Measurements from ENCODE around the gene STAP2.
A peak's percentile ranks its signal among the peaks of the same experiment; 100 is the strongest.
"Not testable (repeated sequence)": the region's sequence is repeated elsewhere in the genome, so short reads cannot be mapped to it uniquely, and the experiment has no call there.

Gene STAP2

DNA sequence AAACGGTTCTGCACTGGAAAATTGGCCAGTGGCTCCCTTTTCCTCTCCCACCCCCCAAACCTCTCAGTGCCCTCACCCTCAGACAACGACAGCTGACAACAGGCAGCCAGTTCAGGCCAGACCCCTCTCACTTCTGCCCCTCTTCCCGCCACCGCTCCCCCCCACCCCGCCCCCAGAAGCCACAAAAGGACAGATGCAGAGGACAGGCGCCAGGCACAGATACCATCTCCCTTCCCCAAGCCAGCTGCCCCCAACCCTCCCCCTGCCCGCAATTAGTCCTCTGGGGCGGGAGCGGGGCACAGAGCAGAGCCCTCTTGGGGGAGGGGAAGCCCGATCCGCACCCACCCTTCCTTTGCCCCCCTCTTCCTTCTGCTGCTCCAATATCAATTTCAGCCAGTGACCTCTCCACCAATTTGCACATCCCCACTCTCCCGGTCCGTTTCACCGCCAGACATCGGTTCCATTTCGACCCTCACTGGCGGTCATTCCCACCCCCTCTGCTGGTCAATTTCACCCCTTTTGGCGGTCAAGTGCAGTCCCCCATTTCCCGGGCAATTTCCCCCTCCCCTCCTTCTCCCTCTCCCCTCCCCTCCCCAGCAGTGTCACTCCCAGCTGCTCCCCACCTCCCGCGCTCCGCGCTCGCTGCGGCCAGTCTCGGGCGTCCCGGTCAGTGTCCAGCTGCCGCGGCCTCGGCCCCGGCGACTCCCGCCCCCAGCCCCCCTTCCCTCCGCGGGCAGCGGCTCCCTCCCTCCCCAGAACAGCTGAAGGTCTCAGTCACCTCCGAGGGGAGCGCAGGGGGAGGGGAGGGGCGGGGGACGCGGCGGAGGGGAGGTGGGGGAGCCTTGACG, 60.0 kb downstream of the STAP2 start, which contains the start of gene SHD:
Gene SHD, plus strand, starts transcription at position 848 of the 848 bp plus-strand sequence. CDS start 798 bp downstream, outside the sequence.
- no peaks in the 10 kb centered on the region for H3K9me3 ChIP-seq (ENCODE audit: insufficient read depth, low read depth, low read length)
- H3K4me1 ChIP-seq (ENCODE audit: control insufficient read depth in 1 of 2, insufficient read depth in 2 of 2, low read length in 2 of 2), result peaks cover 11 to 13% of the 10 kb centered on the region in 2 experiments
- peak within 1 kb of the TSS; percentile 81 for H3K27ac ChIP-seq (ENCODE audit: low read depth, low read length)
- peak within 1 kb of the TSS; percentile 44 for H2AK5ac ChIP-seq (ENCODE audit: low read length)
- peak within 1 kb of the TSS; percentile 63 for H3K4me3 ChIP-seq (ENCODE audit: low read depth, low read length)
- peak within 1 kb of the TSS; percentile 63 for H2BK120ac ChIP-seq (ENCODE audit: insufficient read depth, low read length, poor library complexity)
- H3K4me2 ChIP-seq (ENCODE audit: low read length), result peak within 1 kb of the TSS; percentile 97
- peak within 1 kb of the TSS; percentile 22 for H3K18ac ChIP-seq (ENCODE audit: low read length)
- peak within 1 kb of the TSS; percentile 64 for H2BK5ac ChIP-seq (ENCODE audit: low read depth, low read length, poor library complexity)
- peak within 1 kb of the TSS; percentile 15 for H2BK12ac ChIP-seq (ENCODE audit: low read length)
- H3K27me3 ChIP-seq (ENCODE audit: insufficient read depth, low read length), result peaks cover 8% of the 10 kb centered on the region
- H3K36me3 ChIP-seq (ENCODE audit: control insufficient read depth in 1 of 2, insufficient read depth in 2 of 2, low read length in 2 of 2), result no peaks in the 10 kb centered on the region
- peak within 1 kb of the TSS; percentile 84 for H4K8ac ChIP-seq (ENCODE audit: low read depth, low read length)
- H3K79me2 ChIP-seq (ENCODE audit: control insufficient read depth, insufficient read depth, low read length, poor library complexity), result peaks cover 2% of the 10 kb centered on the region
- H4K12ac ChIP-seq (ENCODE audit: low read depth, low read length), result no peak within 1 kb of the TSS
- H3K14ac ChIP-seq (ENCODE audit: low read length), result peak within 1 kb of the TSS; percentile 82
- H2AFZ ChIP-seq (ENCODE audit: insufficient read depth, low read length, poor library complexity), result peak within 1 kb of the TSS; percentile 48
- no peak within 1 kb of the TSS for H3K9ac ChIP-seq (ENCODE audit: low read length)
- H4K91ac ChIP-seq (ENCODE audit: low read depth, low read length), result peak within 1 kb of the TSS; percentile 90
- H3K23ac ChIP-seq (ENCODE audit: low read length), result no peak within 1 kb of the TSS
- peaks cover 10% of the 10 kb centered on the region for H3K79me1 ChIP-seq (ENCODE audit: low read length)
- no peak for DNase-seq
- no CpG with 5 or more reads among the region's 44 CpGs for WGBS (ENCODE audit: extremely low coverage, insufficient coverage, insufficient read length)
- H3K4ac ChIP-seq (ENCODE audit: low read depth, low read length), result peak within 1 kb of the TSS; percentile 78

DNA sequence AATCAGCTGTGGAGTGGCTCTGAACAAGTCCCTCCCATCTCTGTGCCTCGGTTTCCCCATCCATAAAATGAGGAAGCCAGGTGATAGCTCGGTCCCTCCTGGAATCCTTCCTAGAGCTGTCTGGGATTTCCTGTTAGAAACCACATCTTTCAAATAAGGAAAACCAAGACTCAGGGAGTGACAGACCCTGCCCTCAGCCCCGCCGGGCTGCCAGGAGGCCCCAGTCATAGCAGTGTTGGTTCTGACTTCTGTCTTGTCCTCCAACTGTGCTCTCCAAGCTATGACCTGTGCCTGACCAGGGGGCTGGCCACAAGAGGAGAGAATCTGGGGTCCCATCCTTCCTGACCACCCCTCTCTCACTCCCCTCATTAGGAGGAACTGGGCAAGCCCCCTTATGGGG, 60.6 kb downstream of the STAP2 start:
- H3K79me2 ChIP-seq (ENCODE audit: control insufficient read depth, insufficient read depth, low read length, poor library complexity), result peaks cover 2% of the 10 kb centered on the region
- H3K18ac ChIP-seq (ENCODE audit: low read length), result no peak overlapping the region
- H3K4ac ChIP-seq (ENCODE audit: low read depth, low read length), result no peak overlapping the region
- H3K4me2 ChIP-seq (ENCODE audit: low read length), result peak overlapping the region; percentile 58
- no peak overlapping the region for H3K4me3 ChIP-seq (ENCODE audit: low read depth, low read length)
- peaks cover 11 to 13% of the 10 kb centered on the region in 2 experiments for H3K4me1 ChIP-seq (ENCODE audit: control insufficient read depth in 1 of 2, insufficient read depth in 2 of 2, low read length in 2 of 2)
- no peak overlapping the region for H2BK12ac ChIP-seq (ENCODE audit: low read length)
- H2AFZ ChIP-seq (ENCODE audit: insufficient read depth, low read length, poor library complexity), result no peak overlapping the region
- peak overlapping the region; percentile 64 for H2BK5ac ChIP-seq (ENCODE audit: low read depth, low read length, poor library complexity)
- peak overlapping the region; percentile 53 for H3K14ac ChIP-seq (ENCODE audit: low read length)
- no peaks in the 10 kb centered on the region for H3K9me3 ChIP-seq (ENCODE audit: insufficient read depth, low read depth, low read length)
- H3K27ac ChIP-seq (ENCODE audit: low read depth, low read length), result peak overlapping the region; percentile 81
- no peak overlapping the region for H4K12ac ChIP-seq (ENCODE audit: low read depth, low read length)
- peak overlapping the region; percentile 39 for H2AK5ac ChIP-seq (ENCODE audit: low read length)
- no CpG with 5 or more reads among the region's 4 CpGs for WGBS (ENCODE audit: extremely low coverage, insufficient coverage, insufficient read length)
- H3K23ac ChIP-seq (ENCODE audit: low read length), result no peak overlapping the region
- no peak overlapping the region for H3K9ac ChIP-seq (ENCODE audit: low read length)
- H3K79me1 ChIP-seq (ENCODE audit: low read length), result peaks cover 10% of the 10 kb centered on the region
- H4K91ac ChIP-seq (ENCODE audit: low read depth, low read length), result peak overlapping the region; percentile 25
- H3K27me3 ChIP-seq (ENCODE audit: insufficient read depth, low read length), result peaks cover 8% of the 10 kb centered on the region
- H3K36me3 ChIP-seq (ENCODE audit: control insufficient read depth in 1 of 2, insufficient read depth in 2 of 2, low read length in 2 of 2), result no peaks in the 10 kb centered on the region
- H2BK120ac ChIP-seq (ENCODE audit: insufficient read depth, low read length, poor library complexity), result peak overlapping the region; percentile 8
- no peak for DNase-seq
- H4K8ac ChIP-seq (ENCODE audit: low read depth, low read length), result no peak overlapping the region

DNA sequence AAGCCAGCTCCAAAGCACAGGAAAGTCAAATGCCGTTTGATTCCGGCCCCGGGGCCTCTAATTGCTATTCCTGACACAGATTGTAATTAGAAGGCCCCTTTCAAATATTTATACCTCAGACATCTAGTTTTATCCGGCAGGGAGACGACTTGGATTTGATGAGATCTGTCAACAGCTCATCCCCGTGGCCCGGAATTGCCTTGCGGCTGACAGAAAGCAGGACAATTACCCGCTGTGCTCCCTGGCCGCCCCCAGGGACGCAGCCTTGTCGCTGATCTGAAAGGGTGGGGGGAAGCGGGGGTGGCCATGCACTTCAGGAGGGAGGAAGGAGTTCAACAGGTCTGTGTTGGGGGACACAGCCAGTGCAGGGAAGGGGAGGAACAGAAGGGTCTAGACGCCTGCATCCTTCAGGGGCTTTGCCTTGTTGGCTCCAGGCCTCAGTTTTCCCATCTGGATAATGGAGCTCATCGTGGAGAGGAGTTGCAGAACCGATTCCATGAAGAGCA, 61.4 kb downstream of the STAP2 start:
- H3K27ac ChIP-seq (ENCODE audit: low read depth, low read length), result no peak overlapping the region
- no peak overlapping the region for H3K4me2 ChIP-seq (ENCODE audit: low read length)
- no peaks in the 10 kb centered on the region for H3K36me3 ChIP-seq (ENCODE audit: control insufficient read depth in 1 of 2, insufficient read depth in 2 of 2, low read length in 2 of 2)
- peaks cover 8% of the 10 kb centered on the region for H3K27me3 ChIP-seq (ENCODE audit: insufficient read depth, low read length)
- no peak overlapping the region for H3K4ac ChIP-seq (ENCODE audit: low read depth, low read length)
- H3K79me1 ChIP-seq (ENCODE audit: low read length), result peaks cover 10% of the 10 kb centered on the region
- H2BK5ac ChIP-seq (ENCODE audit: low read depth, low read length, poor library complexity), result no peak overlapping the region
- no peak overlapping the region for H2BK12ac ChIP-seq (ENCODE audit: low read length)
- H3K79me2 ChIP-seq (ENCODE audit: control insufficient read depth, insufficient read depth, low read length, poor library complexity), result peaks cover 2% of the 10 kb centered on the region
- H3K18ac ChIP-seq (ENCODE audit: low read length), result no peak overlapping the region
- no peak overlapping the region for H3K4me3 ChIP-seq (ENCODE audit: low read depth, low read length)
- no CpG with 5 or more reads among the region's 16 CpGs for WGBS (ENCODE audit: extremely low coverage, insufficient coverage, insufficient read length)
- H3K23ac ChIP-seq (ENCODE audit: low read length), result no peak overlapping the region
- no peaks in the 10 kb centered on the region for H3K9me3 ChIP-seq (ENCODE audit: insufficient read depth, low read depth, low read length)
- DNase-seq, result no peak
- no peak overlapping the region for H2AK5ac ChIP-seq (ENCODE audit: low read length)
- H2BK120ac ChIP-seq (ENCODE audit: insufficient read depth, low read length, poor library complexity), result no peak overlapping the region
- H4K12ac ChIP-seq (ENCODE audit: low read depth, low read length), result no peak overlapping the region
- H4K8ac ChIP-seq (ENCODE audit: low read depth, low read length), result no peak overlapping the region
- H3K9ac ChIP-seq (ENCODE audit: low read length), result no peak overlapping the region
- peaks cover 11 to 13% of the 10 kb centered on the region in 2 experiments for H3K4me1 ChIP-seq (ENCODE audit: control insufficient read depth in 1 of 2, insufficient read depth in 2 of 2, low read length in 2 of 2)
- peak overlapping the region; percentile 7 for H4K91ac ChIP-seq (ENCODE audit: low read depth, low read length)
- no peak overlapping the region for H2AFZ ChIP-seq (ENCODE audit: insufficient read depth, low read length, poor library complexity)
- peak overlapping the region; percentile 2 for H3K14ac ChIP-seq (ENCODE audit: low read length)

DNA sequence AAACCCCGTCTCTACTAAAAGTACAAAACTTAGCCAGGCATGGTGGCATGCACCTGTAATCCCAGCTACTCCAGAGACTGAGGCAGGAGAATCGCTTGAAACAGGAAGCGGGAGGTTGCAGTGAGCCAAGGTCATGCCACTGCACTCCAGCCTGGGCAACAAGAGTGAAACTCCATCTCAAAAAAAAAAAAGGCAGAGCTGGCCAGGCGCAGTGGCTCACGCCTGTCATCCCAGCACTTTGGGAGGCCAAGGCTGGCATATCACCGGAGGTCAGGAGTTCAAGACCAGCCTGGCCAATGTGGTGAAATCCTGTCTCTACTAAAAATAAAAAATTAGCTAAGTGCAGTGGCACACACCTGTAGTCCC, 64.3 kb downstream of the STAP2 start:
- not testable (repeated sequence) for H3K4me3 ChIP-seq (ENCODE audit: low read depth, low read length); H4K12ac ChIP-seq (ENCODE audit: low read depth, low read length); H3K9me3 ChIP-seq (ENCODE audit: insufficient read depth, low read depth, low read length); H3K4me2 ChIP-seq (ENCODE audit: low read length); H3K18ac ChIP-seq (ENCODE audit: low read length); H3K27ac ChIP-seq (ENCODE audit: low read depth, low read length); H2BK120ac ChIP-seq (ENCODE audit: insufficient read depth, low read length, poor library complexity); H2AK5ac ChIP-seq (ENCODE audit: low read length); H3K79me1 ChIP-seq (ENCODE audit: low read length); H3K36me3 ChIP-seq (ENCODE audit: control insufficient read depth in 1 of 2, insufficient read depth in 2 of 2, low read length in 2 of 2); H3K9ac ChIP-seq (ENCODE audit: low read length); H3K23ac ChIP-seq (ENCODE audit: low read length); H2BK5ac ChIP-seq (ENCODE audit: low read depth, low read length, poor library complexity); H3K27me3 ChIP-seq (ENCODE audit: insufficient read depth, low read length); H2BK12ac ChIP-seq (ENCODE audit: low read length); H3K79me2 ChIP-seq (ENCODE audit: control insufficient read depth, insufficient read depth, low read length, poor library complexity); H3K4ac ChIP-seq (ENCODE audit: low read depth, low read length); H4K91ac ChIP-seq (ENCODE audit: low read depth, low read length); H4K8ac ChIP-seq (ENCODE audit: low read depth, low read length); H3K14ac ChIP-seq (ENCODE audit: low read length); H3K4me1 ChIP-seq (ENCODE audit: control insufficient read depth in 1 of 2, insufficient read depth in 2 of 2, low read length in 2 of 2); H2AFZ ChIP-seq (ENCODE audit: insufficient read depth, low read length, poor library complexity); DNase-seq
- WGBS (ENCODE audit: extremely low coverage, insufficient coverage, insufficient read length), result no CpG with 5 or more reads among the region's 6 CpGs
